ENCODE results near the gene RELN. TPM values are rescaled to one million over a fixed set of nuclear protein-coding genes. Genes with fewer than 3 reads are reported as not detected.

Gene RELN
- total RNA-seq, 2 donors from 2014 or later, result not detected

DNA sequence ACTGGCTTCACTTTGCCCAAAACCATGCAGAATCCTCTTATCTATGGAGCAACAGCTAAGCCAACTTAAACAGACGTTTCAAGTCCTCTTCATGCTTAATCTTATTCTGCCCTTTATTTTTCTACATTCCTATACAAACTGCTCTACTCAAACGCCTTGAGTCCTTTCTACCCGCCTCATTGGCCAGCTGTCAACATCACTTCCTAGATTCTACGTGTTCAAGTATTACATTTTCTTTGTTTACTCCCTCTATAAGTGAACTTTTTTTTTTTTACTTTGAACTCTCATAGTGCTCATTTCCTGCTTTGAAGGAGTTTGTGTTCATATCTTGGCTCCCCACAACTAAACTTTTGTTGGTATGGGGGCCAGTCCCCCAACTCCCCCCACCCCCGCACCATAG, 514.5 kb downstream of the RELN start:
- H3K4me3 Mint-ChIP-seq, result no peak overlapping the region
- peaks cover 43% of the 10 kb centered on the region for H3K27me3 Mint-ChIP-seq
- no peak for ATAC-seq (replicated peaks)
- no peaks in the 10 kb centered on the region for H3K9me3 Mint-ChIP-seq
- H3K4me1 Mint-ChIP-seq, result peaks cover 5% of the 10 kb centered on the region
- no peak overlapping the region for H3K27ac Mint-ChIP-seq
- H3K36me3 Mint-ChIP-seq (ENCODE audit: low read depth), result no peaks in the 10 kb centered on the region

DNA sequence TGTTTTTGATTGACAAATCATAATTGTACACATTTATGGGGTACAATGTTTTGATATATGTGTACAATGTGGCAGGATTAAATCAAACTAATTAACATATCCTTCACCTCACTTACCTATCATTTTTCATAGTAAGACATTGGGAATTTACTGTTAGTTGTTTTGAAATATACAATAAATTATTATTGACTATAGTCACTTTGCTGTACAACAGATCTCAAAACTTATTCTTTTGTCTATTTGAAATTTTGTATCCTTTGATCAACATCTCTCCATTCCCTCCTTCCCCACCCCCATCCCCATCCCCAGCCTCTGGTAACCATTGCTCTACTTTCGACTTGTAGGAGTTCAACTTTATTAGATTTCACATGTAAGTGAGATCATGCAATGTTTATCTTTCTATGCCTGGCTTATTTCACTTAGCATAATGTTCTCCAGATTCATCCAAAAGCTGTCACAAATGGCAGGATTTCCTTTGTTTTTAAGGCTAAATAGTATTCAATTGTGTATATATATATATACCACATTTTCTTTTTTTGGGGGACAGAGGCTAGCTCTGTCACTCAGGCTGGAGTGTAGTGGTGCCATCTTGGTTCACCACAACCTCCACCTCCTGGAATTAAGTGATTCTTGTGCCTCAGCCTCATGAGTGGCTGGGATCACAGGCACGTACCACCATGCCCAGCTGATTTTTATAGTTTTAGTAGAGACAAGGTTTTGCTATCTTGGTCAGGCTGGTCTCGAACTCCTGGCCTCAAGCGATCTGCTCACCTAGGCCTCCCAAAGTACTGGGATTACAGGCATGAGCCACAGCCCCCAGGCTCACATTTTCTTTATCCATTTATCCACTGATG, 520.1 kb downstream of the RELN start:
- H3K4me1 Mint-ChIP-seq, result no peaks in the 10 kb centered on the region
- H3K27ac Mint-ChIP-seq, result no peak overlapping the region
- H3K4me3 Mint-ChIP-seq, result no peak overlapping the region
- no peak for ATAC-seq (replicated peaks)
- peaks cover 25% of the 10 kb centered on the region for H3K27me3 Mint-ChIP-seq
- no peaks in the 10 kb centered on the region for H3K9me3 Mint-ChIP-seq
- H3K36me3 Mint-ChIP-seq (ENCODE audit: low read depth), result no peaks in the 10 kb centered on the region

DNA sequence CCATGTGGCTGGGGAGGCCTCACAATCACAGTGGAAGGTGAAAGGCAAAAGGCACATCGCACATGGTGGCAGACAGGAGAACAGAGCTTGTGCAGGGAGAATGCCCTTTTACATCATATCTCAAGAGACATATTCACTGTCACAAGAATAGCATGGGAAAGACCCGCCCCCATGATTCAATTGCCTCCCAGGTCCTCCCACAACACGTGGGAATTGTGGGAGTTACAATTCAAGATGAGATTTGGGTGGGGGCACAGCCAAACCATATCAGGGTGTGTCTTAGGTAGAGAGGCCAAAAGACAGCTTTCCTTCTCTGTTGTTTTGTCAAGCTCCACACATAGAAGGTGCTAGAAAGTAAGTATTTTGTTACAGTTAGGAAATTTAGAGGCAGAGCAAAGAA, 522.6 kb downstream of the RELN start:
- no peaks in the 10 kb centered on the region for H3K36me3 Mint-ChIP-seq (ENCODE audit: low read depth)
- no peaks in the 10 kb centered on the region for H3K9me3 Mint-ChIP-seq
- no peak for ATAC-seq (replicated peaks)
- H3K4me3 Mint-ChIP-seq, result no peak overlapping the region
- peaks cover 20% of the 10 kb centered on the region for H3K27me3 Mint-ChIP-seq
- no peaks in the 10 kb centered on the region for H3K4me1 Mint-ChIP-seq
- no peak overlapping the region for H3K27ac Mint-ChIP-seq

DNA sequence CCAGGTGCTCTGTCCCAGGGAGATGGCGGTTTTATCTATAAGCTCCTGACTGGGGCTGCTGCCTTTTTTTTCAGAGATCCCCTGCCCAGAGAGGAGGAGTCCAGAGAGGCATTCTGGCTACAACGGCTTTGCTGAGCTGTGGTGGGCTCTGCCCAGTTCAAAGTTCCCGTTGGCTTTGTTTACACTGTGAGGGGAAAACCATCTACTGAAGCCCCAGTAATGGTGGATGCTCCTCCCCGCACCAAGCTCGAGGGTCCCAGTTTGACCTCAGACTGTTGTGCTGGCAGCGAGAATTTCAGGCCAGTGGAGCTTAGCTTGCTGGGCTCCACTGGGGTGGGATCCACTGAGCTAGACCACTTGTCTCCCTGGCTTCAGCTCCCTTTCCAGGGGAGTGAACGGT, 527.1 kb downstream of the RELN start:
- no peak for ATAC-seq (replicated peaks)
- H3K4me1 Mint-ChIP-seq, result no peaks in the 10 kb centered on the region
- no peak overlapping the region for H3K27ac Mint-ChIP-seq
- H3K4me3 Mint-ChIP-seq, result no peak overlapping the region
- H3K9me3 Mint-ChIP-seq, result no peaks in the 10 kb centered on the region
- peaks cover 17% of the 10 kb centered on the region for H3K27me3 Mint-ChIP-seq
- H3K36me3 Mint-ChIP-seq (ENCODE audit: low read depth), result no peaks in the 10 kb centered on the region

DNA sequence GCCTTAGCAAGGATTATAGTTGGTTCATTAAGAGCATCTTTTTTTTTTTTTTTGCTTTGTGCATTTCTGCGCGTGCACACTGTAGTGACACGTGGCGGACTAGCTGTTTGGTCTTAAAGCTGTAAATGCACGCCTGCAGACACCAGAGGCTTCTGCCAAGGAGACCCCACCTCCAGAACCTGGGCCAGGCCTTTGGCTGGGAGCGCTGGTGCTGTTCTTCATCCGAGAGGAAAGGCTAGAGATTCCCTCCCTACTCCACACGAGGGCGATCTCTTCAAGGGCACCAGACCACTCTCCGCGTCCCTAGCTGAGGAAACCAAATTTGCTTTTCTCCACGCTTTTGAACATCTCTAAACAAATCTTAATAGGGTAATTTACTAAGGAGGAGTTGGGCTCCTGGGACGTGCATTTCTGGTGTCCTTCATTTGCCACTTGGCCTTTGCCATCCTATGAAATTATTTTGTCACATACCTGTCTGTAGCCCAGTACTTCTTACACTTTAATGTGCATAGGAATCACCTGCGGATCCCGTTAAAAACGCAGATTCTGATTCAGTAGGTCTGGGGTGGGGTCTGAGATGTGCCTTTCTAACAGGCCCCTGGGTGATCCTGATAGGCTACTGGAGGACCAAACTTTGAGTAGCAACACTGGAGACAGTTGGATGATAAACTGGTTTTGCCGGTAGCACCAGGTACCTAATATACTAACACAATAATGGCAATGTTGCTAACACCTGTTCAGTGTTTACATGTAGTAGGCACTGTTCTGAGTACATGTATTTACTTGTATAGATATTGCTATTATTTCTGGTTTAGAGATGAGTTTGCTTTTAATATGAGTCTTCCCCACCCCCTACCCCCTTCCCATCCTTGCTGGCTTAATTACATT, 542.1 kb downstream of the RELN start:
- ATAC-seq (replicated peaks), result peak; percentile 56
- H3K36me3 Mint-ChIP-seq (ENCODE audit: low read depth), result no peaks in the 10 kb centered on the region
- no peak overlapping the region for H3K27ac Mint-ChIP-seq
- peaks cover 3% of the 10 kb centered on the region for H3K4me1 Mint-ChIP-seq
- peaks cover 8% of the 10 kb centered on the region for H3K9me3 Mint-ChIP-seq
- H3K4me3 Mint-ChIP-seq, result no peak overlapping the region
- H3K27me3 Mint-ChIP-seq, result peaks cover 72% of the 10 kb centered on the region

DNA sequence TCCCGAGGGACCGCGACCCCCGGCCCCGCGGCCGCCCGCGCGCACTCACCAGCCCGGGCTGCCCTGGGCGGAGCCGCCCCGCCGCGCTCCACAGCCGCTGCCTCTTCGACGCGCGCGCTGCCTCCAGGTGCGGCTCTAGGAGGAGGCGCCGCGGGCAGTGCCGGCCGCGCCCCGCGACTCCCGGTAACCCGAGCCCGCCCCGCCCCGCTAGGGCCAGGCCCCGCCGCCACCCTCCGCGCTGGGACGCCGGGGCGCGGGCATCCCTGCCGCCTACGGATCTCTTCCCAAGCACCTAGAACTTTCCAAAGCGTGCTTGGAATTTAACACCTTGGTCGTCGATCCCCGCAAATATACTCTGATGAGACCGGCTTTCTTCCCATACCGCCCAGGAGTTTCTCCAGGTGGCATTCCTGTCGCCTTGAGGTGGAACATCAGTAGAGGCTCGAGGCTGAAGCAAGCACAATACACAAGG, 543.4 kb downstream of the RELN start, which contains the start of gene SLC26A5:
Gene SLC26A5, minus strand, starts transcription at position 159 of the 472 bp plus-strand sequence. CDS start 24,693 bp downstream, outside the sequence.
- Mint-ChIP-seq H3K36me3 (ENCODE audit: low read depth) (no peaks in the 10 kb centered on the region), H3K9me3 (peaks cover under 1% of the 10 kb centered on the region), H3K27me3 (peaks cover 65% of the 10 kb centered on the region)

DNA sequence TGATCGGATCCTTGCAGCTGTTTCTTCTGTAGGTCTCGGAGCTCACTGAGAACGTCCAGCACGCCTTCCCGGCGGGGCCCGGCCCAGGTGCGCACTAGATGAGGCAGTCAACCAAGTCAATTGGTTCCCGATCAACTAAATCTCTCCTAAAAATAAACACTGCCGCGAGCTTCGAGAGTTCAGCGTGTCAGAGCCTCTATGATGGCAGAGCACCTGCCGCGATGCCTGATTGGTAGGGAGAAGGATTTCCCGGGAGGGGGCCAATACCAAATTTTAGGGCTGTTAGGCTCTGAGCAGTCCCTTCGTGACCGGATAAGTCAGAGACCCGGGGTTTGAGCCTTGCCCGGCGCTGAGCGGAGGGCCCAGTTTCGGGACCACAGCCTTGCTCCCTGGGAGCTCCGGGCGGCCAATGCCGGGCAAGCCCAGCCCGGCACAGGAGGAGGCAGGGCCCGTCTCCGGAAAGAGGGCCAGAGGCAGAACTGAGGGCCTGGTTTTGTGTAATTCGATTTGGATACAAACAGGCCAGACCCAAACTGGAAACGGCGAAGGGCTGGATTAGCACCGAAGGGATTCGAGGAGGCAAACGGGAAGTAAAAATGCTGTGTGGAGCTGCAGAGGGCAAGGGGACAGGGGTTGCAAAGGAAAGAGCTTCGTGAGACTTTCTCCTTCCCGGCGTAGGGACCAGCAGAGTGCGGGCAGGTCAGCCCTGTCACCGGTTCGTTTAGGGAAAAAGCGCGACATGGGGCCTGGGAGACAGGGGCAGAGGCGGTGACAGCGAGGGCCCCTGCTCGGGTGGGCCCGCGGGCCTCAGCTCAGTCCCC, 544.0 kb downstream of the RELN start:
- H3K4me3 Mint-ChIP-seq, result peak overlapping the region; percentile 68
- no peak overlapping the region for H3K27ac Mint-ChIP-seq
- H3K36me3 Mint-ChIP-seq (ENCODE audit: low read depth), result no peaks in the 10 kb centered on the region
- ATAC-seq (replicated peaks), result peak; percentile 12
- no peaks in the 10 kb centered on the region for H3K9me3 Mint-ChIP-seq
- H3K27me3 Mint-ChIP-seq, result peaks cover 67% of the 10 kb centered on the region
- peaks cover 3% of the 10 kb centered on the region for H3K4me1 Mint-ChIP-seq

More for the DNA sequence above, 543.4 kb downstream of the RELN start, which contains the start of gene SLC26A5:
- ATAC-seq (replicated peaks), result peak; percentile 40
- H3K27ac Mint-ChIP-seq, result no peak within 1 kb of the TSS
- H3K4me3 Mint-ChIP-seq, result peak within 1 kb of the TSS; percentile 68
- peaks cover 3% of the 10 kb centered on the region for H3K4me1 Mint-ChIP-seq

DNA sequence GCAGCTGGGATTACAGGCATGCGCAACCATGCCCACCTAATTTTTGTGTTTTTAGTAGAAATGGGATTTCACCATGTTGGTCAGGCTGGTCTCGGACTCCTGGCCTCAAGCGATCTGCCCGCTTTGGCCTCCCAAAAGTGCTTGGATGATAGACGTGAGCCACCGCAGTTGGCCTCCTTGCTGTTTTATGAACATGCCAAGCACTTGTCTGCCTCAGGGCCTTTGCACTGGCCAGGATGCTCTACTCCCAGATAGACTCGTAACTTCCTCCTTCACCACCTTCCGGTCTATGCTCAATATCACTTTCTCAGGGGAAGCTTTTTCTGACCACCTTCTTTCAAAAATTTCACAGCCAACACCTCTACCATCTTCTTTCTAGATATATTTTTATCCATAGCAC, 549.8 kb downstream of the RELN start:
- Mint-ChIP-seq H3K9me3 (no peaks in the 10 kb centered on the region), H3K36me3 (ENCODE audit: low read depth) (no peaks in the 10 kb centered on the region), H3K27me3 (peaks cover 50% of the 10 kb centered on the region), H3K4me3 (no peak overlapping the region), H3K27ac (no peak overlapping the region), H3K4me1 (no peaks in the 10 kb centered on the region)
- no peak for ATAC-seq (replicated peaks)

DNA sequence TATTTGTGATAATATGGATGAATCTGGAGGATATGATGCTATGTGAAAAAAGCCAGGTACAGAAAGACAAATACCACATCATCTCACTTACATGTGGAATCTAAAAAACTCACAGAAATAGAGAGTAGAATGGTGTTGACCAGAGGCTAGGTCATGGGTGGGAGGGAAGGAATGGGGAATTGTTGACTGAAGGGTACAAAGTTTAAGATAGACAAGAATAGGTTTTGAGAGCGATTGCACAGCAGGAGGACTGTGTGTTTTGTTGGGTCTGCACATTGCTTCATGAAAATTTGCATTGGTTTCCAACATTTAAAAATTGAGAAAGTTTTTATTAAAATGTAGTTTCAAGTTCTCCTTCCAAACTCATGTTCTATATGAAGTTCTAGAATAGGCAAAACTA, 551.8 kb downstream of the RELN start:
- H3K4me3 Mint-ChIP-seq, result no peak overlapping the region
- ATAC-seq (replicated peaks), result no peak
- H3K27me3 Mint-ChIP-seq, result peaks cover 30% of the 10 kb centered on the region
- H3K4me1 Mint-ChIP-seq, result no peaks in the 10 kb centered on the region
- no peaks in the 10 kb centered on the region for H3K36me3 Mint-ChIP-seq (ENCODE audit: low read depth)
- no peaks in the 10 kb centered on the region for H3K9me3 Mint-ChIP-seq
- H3K27ac Mint-ChIP-seq, result no peak overlapping the region

DNA sequence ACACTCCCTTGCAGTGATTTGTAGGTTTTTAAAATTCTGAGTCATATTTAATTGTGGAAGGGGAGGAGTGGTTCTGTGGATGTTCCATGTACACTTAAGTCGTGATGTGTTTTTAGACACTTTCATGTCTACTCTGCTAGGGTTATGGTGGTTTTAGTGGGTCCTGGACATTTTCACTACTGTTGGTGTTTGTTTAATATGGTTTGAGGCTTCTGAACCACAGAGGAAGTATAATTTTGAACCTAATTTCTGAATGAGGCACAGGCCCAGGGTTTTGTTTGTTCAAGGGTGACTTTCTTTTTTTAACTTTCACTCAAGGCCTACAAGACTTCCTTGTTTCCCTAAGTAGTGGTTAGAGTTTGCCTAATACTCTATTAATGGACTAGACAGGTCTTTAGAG, 556.7 kb downstream of the RELN start:
- no peaks in the 10 kb centered on the region for H3K4me1 Mint-ChIP-seq
- H3K4me3 Mint-ChIP-seq, result no peak overlapping the region
- ATAC-seq (replicated peaks), result no peak
- peaks cover 14% of the 10 kb centered on the region for H3K27me3 Mint-ChIP-seq
- H3K9me3 Mint-ChIP-seq, result no peaks in the 10 kb centered on the region
- no peaks in the 10 kb centered on the region for H3K36me3 Mint-ChIP-seq (ENCODE audit: low read depth)
- no peak overlapping the region for H3K27ac Mint-ChIP-seq

DNA sequence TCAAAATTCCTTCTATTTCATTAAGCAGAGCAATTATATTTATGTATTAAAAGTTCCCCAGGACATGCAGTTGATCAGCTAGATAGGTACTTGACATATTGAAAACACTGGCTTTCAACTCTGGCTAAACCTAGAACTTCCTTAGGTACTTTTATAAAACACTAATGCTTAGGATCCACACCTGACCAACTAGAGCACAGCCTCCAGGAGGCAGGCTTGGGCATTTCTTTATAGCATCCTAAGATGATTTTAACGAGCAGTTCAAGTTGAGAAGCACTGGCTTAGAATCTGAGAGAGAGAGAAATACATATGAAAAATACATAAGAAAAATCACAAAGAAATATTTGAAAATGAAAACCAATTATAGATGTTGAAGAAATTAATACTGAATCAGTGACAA, 564.3 kb downstream of the RELN start:
- no peaks in the 10 kb centered on the region for H3K9me3 Mint-ChIP-seq
- no peak overlapping the region for H3K4me3 Mint-ChIP-seq
- ATAC-seq (replicated peaks), result no peak
- H3K36me3 Mint-ChIP-seq (ENCODE audit: low read depth), result no peaks in the 10 kb centered on the region
- H3K4me1 Mint-ChIP-seq, result no peaks in the 10 kb centered on the region
- peaks cover 6% of the 10 kb centered on the region for H3K27me3 Mint-ChIP-seq
- no peak overlapping the region for H3K27ac Mint-ChIP-seq

DNA sequence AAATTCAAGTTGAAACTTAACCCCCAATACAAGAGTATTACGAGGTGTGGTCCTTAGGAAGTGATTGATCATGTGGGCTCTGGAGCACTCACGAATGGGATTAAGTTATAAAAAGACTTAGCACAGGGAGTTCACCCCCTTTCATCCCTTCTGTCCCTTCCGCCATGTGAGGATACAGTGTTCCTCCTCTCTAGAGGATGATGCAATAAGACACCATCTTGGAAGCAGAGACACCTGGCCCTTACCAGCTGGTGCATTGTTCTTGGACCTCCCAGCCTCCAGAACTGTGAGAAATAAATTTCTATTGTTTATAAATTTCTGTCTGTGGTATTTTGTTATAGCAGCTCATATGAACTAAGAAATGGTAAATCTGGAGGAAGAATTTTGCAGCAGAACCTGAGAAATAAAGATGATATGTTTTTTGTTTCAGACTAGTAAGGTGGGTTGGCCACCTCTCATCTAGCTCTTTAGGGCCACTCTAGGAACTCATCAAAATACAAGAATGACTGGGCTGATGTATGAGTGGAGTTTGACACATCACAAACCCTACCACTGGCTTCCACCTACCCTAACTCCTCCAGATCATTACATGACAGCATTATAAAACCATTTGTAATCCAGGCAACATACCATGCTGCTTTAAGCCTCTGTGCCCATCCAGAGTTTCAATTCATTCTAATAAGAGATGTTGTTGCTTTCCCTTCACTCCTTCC, 565.8 kb downstream of the RELN start:
- Mint-ChIP-seq H3K4me1 (no peaks in the 10 kb centered on the region), H3K4me3 (no peak overlapping the region), H3K9me3 (no peaks in the 10 kb centered on the region), H3K27ac (no peak overlapping the region), H3K27me3 (peaks cover 15% of the 10 kb centered on the region), H3K36me3 (ENCODE audit: low read depth) (no peaks in the 10 kb centered on the region)
- peak; percentile 47 for ATAC-seq (replicated peaks)
